ENCODE measurements around the gene TRERF1.

Gene TRERF1

DNA sequence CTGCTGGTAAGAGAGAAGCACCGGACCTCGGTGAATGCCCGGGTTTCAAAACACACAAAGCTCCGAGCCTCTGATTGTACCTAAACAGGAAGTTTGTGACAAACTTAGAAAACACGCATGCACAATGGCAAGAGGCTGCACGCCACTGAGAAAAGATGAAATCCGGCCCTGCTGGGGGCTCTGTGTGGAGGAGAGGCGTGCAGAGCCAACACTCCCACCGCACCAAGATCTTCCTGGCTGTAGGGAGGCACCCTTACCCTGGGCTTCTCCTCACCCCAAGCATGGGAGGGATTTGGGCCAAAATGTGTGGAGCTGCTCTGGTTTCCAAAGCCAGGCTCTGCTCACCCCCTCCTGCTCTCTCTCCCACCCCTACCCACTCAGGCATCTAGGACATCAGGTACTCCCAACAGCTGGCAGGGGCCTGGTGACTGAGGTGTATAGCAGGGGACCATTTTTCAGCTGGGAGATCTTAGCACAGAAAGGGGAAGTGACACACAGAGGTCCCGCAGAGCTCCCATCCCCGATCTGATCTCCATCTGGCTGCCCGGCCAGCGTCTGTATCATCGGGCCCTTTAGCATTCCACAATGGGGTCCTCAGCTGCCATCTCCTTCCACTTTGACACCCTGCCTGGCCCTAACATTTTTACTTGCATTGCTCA lies 84.2 kb downstream of the TRERF1 start:
- Mint-ChIP-seq H3K27ac (peak overlapping the region; percentile 95), H3K9me3 (no peaks in the 10 kb centered on the region), H3K36me3 (ENCODE audit: low read depth) (peaks cover 38% of the 10 kb centered on the region), H3K27me3 (ENCODE audit: low read depth) (no peaks in the 10 kb centered on the region), H3K4me1 (ENCODE audit: low read depth) (peaks cover 79% of the 10 kb centered on the region), H3K4me3 (peak overlapping the region; percentile 74)

- no peaks in the 10 kb centered on the region for H3K27me3 Mint-ChIP-seq (ENCODE audit: low read depth)
- H3K27ac Mint-ChIP-seq = peak overlapping the region; percentile 95
- peaks cover 39% of the 10 kb centered on the region for H3K36me3 Mint-ChIP-seq (ENCODE audit: low read depth)
- peak overlapping the region; percentile 74 for H3K4me3 Mint-ChIP-seq
- H3K9me3 Mint-ChIP-seq = no peaks in the 10 kb centered on the region
- H3K4me1 Mint-ChIP-seq (ENCODE audit: low read depth) = peaks cover 78% of the 10 kb centered on the region
Observed at GRCh38 chr6:42366999-42367352, 84.8 kb downstream of the TRERF1 start.

- Mint-ChIP-seq H3K4me3 (peak overlapping the region; percentile 74), H3K4me1 (ENCODE audit: low read depth) (peaks cover 82% of the 10 kb centered on the region), H3K27ac (peak overlapping the region; percentile 95), H3K9me3 (no peaks in the 10 kb centered on the region), H3K27me3 (ENCODE audit: low read depth) (no peaks in the 10 kb centered on the region), H3K36me3 (ENCODE audit: low read depth) (peaks cover 44% of the 10 kb centered on the region)
Observed at GRCh38 chr6:42366011-42366705, 85.6 kb downstream of the TRERF1 start.

- no peaks in the 10 kb centered on the region for H3K9me3 Mint-ChIP-seq
- H3K4me3 Mint-ChIP-seq = peak overlapping the region; percentile 74
- peaks cover 47% of the 10 kb centered on the region for H3K36me3 Mint-ChIP-seq (ENCODE audit: low read depth)
- peak overlapping the region; percentile 95 for H3K27ac Mint-ChIP-seq
- H3K4me1 Mint-ChIP-seq (ENCODE audit: low read depth) = peaks cover 75% of the 10 kb centered on the region
- no peaks in the 10 kb centered on the region for H3K27me3 Mint-ChIP-seq (ENCODE audit: low read depth)
Observed at GRCh38 chr6:42365021-42365420, 86.7 kb downstream of the TRERF1 start.

GRCh38 chr6:42363926-42364849 lies 87.5 kb downstream of the TRERF1 start:
- Mint-ChIP-seq H3K9me3 (no peaks in the 10 kb centered on the region), H3K27ac (peak overlapping the region; percentile 62), H3K4me1 (ENCODE audit: low read depth) (peaks cover 69% of the 10 kb centered on the region), H3K27me3 (ENCODE audit: low read depth) (no peaks in the 10 kb centered on the region), H3K4me3 (peak overlapping the region; percentile 39), H3K36me3 (ENCODE audit: low read depth) (peaks cover 46% of the 10 kb centered on the region)

GRCh38 chr6:42361036-42361435 lies 90.7 kb downstream of the TRERF1 start:
- Mint-ChIP-seq H3K4me1 (ENCODE audit: low read depth) (peaks cover 60% of the 10 kb centered on the region), H3K27me3 (ENCODE audit: low read depth) (no peaks in the 10 kb centered on the region), H3K9me3 (no peaks in the 10 kb centered on the region), H3K27ac (peak overlapping the region; percentile 10), H3K36me3 (ENCODE audit: low read depth) (peaks cover 48% of the 10 kb centered on the region), H3K4me3 (no peak overlapping the region)

- Mint-ChIP-seq H3K27ac (peak overlapping the region; percentile 62), H3K9me3 (no peaks in the 10 kb centered on the region), H3K4me1 (ENCODE audit: low read depth) (peaks cover 42% of the 10 kb centered on the region), H3K36me3 (ENCODE audit: low read depth) (peaks cover 32% of the 10 kb centered on the region), H3K4me3 (no peak overlapping the region), H3K27me3 (ENCODE audit: low read depth) (no peaks in the 10 kb centered on the region)
Observed at GRCh38 chr6:42359021-42359420, 92.7 kb downstream of the TRERF1 start.

GRCh38 chr6:42355416-42355815 lies 96.3 kb downstream of the TRERF1 start:
- Mint-ChIP-seq H3K27me3 (ENCODE audit: low read depth) (no peaks in the 10 kb centered on the region), H3K4me3 (no peak overlapping the region), H3K27ac (no peak overlapping the region), H3K36me3 (ENCODE audit: low read depth) (peaks cover 21% of the 10 kb centered on the region), H3K4me1 (ENCODE audit: low read depth) (peaks cover 31% of the 10 kb centered on the region), H3K9me3 (no peaks in the 10 kb centered on the region)

DNA sequence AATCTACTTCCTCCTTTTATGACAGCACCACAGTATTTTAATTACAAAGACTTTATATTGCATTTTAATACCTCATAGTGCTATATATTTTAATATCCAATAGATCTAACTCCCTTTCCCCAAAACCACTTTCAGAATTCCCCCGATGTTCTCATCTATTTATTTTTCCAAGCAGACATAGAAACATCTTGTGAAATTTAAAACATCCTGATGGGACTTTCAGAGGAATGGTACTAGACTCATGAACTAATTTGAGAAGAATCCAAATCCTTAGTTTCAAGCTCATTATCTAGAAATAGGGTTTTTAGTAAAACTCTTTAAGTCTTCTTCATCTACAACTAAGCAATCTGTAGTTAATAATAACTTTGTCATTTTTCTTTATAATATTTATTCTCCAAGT lies 97.0 kb downstream of the TRERF1 start:
- Mint-ChIP-seq H3K36me3 (ENCODE audit: low read depth) (peaks cover 25% of the 10 kb centered on the region), H3K27ac (no peak overlapping the region), H3K4me1 (ENCODE audit: low read depth) (peaks cover 29% of the 10 kb centered on the region), H3K9me3 (no peaks in the 10 kb centered on the region), H3K27me3 (ENCODE audit: low read depth) (no peaks in the 10 kb centered on the region), H3K4me3 (no peak overlapping the region)

- no peak overlapping the region for H3K27ac Mint-ChIP-seq
- H3K36me3 Mint-ChIP-seq (ENCODE audit: low read depth) = peaks cover 38% of the 10 kb centered on the region
- H3K27me3 Mint-ChIP-seq (ENCODE audit: low read depth) = no peaks in the 10 kb centered on the region
- peaks cover 19% of the 10 kb centered on the region for H3K4me1 Mint-ChIP-seq (ENCODE audit: low read depth)
- no peaks in the 10 kb centered on the region for H3K9me3 Mint-ChIP-seq
- no peak overlapping the region for H3K4me3 Mint-ChIP-seq
Observed at GRCh38 chr6:42352856-42353564, 98.7 kb downstream of the TRERF1 start.

GRCh38 chr6:42350911-42351310 lies 100.8 kb downstream of the TRERF1 start:
- peaks cover 23% of the 10 kb centered on the region for H3K4me1 Mint-ChIP-seq (ENCODE audit: low read depth)
- H3K36me3 Mint-ChIP-seq (ENCODE audit: low read depth) = peaks cover 42% of the 10 kb centered on the region
- no peak overlapping the region for H3K27ac Mint-ChIP-seq
- H3K27me3 Mint-ChIP-seq (ENCODE audit: low read depth) = no peaks in the 10 kb centered on the region
- H3K4me3 Mint-ChIP-seq = no peak overlapping the region
- H3K9me3 Mint-ChIP-seq = no peaks in the 10 kb centered on the region

GRCh38 chr6:42349753-42350511 lies 101.8 kb downstream of the TRERF1 start:
- Mint-ChIP-seq H3K4me1 (ENCODE audit: low read depth) (peaks cover 31% of the 10 kb centered on the region), H3K27ac (no peak overlapping the region), H3K9me3 (no peaks in the 10 kb centered on the region), H3K27me3 (ENCODE audit: low read depth) (no peaks in the 10 kb centered on the region), H3K36me3 (ENCODE audit: low read depth) (peaks cover 46% of the 10 kb centered on the region), H3K4me3 (no peak overlapping the region)

DNA sequence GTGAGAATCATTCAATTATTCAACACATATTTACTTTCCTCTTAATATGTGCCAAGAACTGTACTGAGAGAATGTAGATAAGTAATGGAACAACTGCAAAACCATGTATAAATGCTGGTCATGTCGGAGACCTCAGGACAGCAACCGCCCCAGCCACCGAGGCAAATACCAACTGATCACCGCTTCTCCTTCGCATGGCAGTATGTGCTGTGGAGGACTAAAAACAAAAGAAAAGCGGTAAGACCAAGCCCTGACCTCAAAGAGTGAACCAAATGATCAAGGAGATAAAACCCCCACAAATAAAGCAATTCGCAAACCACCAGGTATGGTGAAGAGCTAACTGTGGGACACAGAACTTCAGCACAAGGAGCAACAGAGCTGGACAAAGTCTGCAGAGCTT lies 104.3 kb downstream of the TRERF1 start:
- H3K27me3 Mint-ChIP-seq (ENCODE audit: low read depth) = no peaks in the 10 kb centered on the region
- no peak overlapping the region for H3K4me3 Mint-ChIP-seq
- peaks cover 55% of the 10 kb centered on the region for H3K4me1 Mint-ChIP-seq (ENCODE audit: low read depth)
- peaks cover 66% of the 10 kb centered on the region for H3K36me3 Mint-ChIP-seq (ENCODE audit: low read depth)
- peak overlapping the region; percentile 42 for H3K27ac Mint-ChIP-seq
- H3K9me3 Mint-ChIP-seq = no peaks in the 10 kb centered on the region
